Activated CD8-positive, alpha-beta memory T cell treated with anti-CD3 and anti-CD28 coated beads, Interleukin-2, amount 50 U/mL, for 1 hour (primary cell): ENCODE measurements around the gene SLIT3.

ENCODE experiments used
- DNase-seq: peaks from one replicate; pipeline ENCODE4 v3.0.0-alpha.2; 2020; ENCODE audit errors: extremely low read depth

The SLIT3 gene

DNA sequence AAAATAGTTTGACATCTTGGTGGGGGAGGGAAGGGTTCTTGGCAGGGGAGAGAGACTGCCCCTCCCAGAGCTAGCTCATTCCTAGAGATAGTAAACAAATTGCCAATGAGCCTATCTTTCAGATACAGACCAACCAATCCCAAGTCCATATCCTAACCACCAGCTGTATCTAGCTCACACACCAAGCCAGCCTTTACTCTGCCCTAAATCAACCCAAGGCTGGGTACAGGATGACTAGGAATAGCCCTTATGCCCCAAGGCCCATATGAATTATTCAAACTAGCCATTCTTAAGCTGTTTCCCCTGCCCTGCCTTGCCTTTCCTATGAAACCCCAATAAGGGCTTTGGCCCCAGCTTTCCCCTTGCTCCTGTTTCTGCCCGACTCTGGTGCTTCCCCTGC lies 440.4 kb downstream of the SLIT3 start:
- DNase-seq, result no peak

DNA sequence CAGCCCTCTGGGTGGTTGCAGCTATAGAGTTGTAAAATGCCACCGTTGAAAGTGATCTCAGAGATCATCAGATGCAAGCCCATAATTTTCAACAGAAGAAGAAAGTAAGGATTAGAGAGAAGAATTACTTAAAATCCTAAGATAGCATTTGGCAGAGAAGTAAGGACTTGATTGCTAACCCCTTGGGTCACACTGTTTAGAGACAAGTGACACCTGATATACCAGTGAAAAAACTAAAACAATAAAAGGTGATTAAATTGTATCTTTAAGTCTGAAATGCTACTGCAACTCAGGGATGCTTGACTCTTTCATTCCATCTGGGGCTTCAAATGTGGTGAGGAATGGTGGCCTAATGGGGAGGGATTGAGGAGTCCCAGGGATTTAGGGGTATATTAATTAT lies 440.9 kb downstream of the SLIT3 start:
- DNase-seq, result no peak

DNA sequence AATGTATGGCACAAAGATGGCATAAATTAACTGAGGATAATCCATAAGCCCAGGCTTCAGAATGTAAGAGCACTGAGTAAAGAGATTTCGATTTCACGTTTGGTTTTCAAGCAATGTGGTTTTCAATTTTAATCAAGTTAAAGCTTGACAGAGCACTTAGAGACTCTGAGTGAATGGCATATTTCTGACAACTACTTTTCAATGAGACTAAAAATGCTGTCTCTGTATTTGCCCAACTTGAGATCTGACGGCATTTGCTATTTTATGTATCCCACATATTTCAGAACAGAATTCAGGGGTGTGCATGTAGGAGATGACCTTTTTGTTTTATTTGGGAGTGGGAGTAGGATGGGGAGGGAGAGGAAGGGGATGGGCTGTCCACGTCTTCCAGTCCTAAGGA lies 441.5 kb downstream of the SLIT3 start:
- no peak for DNase-seq

DNA sequence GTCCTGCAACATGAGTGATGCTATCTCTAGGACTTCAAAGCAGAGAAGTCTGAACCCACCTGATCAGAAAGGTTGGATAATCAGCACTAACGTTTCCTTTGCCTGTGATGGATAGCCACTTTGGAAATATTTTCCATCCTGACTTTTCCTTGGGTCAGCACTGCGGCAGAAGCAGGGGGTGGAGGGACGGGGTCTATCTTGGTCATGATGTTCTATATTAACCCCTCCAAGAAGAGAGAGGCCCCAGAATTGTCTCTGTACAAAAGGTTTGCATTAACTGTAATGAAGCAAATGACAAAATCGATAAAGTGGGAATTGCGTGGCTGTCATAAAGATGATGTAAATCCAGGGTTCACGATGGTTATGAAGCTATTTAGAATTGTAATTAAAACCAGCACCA lies 441.9 kb downstream of the SLIT3 start:
- DNase-seq, result no peak

DNA sequence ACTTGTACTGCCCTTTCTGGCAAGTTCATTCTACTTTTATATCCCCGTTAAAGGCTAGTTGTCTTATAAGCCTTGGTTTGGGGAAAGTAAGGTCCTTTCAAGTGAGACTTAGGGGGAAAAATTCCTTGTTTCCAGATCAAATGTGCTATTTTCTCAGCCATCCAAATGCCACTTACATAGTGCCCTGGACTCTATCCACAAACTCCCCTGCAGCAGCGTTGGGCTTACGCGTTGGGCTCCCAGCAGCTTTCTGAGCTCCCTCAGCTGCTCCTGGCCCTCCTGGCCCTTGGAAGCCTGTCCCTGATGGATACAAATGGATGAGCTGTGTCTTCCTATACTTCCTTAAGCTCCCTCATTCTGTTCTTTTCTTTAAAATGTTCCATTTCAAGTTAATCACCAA lies 442.6 kb downstream of the SLIT3 start:
- DNase-seq, result no peak

DNA sequence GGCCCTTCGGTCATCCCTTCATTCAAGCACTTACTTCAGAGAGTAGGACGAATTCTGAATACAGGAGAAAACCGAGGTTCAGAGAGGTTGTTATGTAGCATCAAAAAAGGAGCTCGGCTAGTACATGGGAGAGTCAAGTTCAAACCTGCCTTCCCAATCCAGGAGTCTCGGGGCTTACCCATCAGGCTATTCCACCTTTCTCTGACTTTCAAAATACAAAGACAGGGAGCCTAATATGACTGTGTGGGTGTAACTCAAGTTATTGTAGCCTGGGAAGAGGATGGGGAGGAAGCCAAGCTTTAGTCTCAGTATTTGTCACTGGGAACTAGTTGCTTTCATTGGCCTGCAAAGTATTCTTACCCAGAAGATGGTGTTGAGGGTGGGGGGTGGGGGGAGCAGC lies 447.0 kb downstream of the SLIT3 start:
- DNase-seq, result no peak

DNA sequence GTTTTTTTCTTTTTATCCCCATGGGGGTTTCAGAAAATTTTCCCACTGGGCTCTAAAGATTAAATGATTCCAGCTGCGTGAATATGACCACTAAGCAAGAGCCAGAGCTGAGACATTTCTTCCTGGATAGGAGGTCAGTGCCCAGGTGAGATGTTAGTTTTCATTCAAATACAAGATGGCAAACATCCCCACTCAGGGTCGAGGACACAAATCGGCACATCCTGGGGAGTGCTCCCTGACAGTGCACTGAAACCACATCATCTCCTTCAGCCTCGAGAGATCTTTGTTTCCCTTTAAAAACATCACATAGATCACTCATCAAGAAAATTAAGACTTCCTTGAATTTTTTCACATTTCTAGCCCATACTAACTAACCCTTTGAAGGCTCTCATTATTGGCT lies 448.6 kb downstream of the SLIT3 start:
- DNase-seq, result no peak

DNA sequence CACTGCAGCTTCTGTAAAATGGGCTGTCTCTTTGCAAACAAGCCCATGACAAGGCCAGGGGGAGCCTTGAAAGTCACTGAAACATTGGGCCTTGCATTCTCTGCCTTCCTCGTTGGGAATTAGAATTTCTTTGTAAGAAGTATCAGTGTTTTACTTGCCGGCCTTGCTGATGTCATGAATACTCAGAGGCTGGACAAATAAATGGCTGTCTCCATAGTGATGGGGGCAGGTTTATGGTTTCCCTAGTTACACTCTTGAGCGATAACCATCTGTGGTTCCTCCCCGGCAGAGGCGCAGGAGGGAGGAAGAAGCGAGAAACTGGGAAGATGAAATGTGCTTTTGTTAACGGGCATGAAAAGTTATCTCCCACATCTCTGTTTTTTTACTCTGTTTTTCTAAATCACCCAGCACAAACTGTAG lies 449.0 kb downstream of the SLIT3 start:
- DNase-seq, result no peak

DNA sequence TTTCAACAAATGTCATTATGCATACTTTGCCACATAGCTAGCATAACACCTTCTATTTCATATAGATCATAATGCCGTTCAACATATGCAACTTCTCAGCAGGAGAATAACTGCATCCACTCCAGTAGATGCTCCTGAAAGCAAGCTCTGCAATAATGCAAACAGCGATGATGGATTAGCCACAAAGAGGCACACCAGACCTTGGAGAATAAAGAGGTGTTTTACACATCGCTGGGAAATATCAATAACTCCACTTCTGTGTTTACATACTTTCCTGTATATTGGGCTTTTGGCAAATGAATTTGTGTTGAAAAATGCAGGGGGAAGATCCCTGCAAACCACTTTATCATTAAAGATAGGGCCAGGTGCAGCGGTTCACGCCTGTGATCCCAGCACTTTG lies 450.3 kb downstream of the SLIT3 start:
- no peak for DNase-seq

DNA sequence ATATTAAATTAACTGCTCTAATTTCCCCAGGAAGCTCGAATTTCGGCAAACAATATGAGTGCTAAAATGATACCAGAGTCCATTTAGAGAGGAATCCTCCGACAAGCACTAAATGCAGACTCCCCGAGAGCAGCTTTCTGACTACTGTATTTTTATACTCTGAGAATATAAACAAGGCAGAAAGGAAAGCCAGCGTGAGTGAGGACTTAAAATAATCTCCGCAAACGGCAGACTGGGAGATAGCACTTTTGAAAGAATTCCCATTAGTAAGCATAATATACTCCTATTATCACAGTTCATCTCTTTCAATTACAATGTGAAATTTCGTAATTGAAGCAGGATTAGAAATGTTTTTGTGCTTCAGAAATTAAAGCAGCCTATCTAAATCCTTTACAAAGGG lies 452.4 kb downstream of the SLIT3 start:
- DNase-seq, result no peak

DNA sequence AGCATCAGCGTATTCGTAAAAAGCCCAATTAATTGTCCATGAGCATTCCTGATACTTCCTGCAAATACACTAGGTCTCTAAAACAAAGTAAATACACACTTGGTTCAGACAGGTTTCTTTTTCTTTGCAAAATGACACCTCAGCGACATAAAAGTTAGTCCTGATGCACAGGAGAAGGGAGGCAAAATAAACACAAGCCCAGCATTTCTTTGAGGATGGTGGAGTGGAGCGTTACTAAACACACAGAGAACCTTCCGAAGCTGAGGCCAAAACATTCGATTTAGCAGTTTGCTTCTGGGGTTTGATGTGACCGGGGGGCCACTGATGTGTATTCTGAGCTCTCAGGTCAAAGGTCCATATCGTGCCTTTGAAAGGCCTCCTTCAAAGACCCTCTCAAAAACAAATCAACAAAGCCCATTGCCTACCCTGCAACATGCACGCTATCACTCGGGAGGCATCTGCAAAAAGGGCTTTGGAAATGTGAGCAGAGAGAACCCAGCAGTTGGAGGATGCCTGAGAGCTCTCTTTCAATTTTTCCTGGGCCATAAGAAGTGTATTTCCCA lies 453.3 kb downstream of the SLIT3 start:
- no peak for DNase-seq

DNA sequence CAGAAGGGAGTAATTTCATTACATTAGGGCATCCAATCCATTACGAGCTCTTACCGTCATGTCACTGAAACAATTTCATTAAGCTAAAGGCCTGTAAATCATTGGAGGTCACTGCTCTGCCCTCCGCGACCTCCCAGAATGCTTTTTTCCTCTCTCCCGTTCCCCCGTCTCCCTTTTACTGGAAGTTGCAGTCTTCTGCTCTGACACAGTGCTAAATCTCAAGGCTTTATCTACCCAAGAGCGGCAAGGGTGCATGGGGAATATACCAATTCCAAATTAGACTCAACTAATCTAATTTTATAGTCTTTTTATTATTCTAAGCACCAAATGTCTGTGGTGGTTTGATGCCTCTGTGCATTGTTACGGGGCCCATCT lies 456.0 kb downstream of the SLIT3 start:
- no peak for DNase-seq

DNA sequence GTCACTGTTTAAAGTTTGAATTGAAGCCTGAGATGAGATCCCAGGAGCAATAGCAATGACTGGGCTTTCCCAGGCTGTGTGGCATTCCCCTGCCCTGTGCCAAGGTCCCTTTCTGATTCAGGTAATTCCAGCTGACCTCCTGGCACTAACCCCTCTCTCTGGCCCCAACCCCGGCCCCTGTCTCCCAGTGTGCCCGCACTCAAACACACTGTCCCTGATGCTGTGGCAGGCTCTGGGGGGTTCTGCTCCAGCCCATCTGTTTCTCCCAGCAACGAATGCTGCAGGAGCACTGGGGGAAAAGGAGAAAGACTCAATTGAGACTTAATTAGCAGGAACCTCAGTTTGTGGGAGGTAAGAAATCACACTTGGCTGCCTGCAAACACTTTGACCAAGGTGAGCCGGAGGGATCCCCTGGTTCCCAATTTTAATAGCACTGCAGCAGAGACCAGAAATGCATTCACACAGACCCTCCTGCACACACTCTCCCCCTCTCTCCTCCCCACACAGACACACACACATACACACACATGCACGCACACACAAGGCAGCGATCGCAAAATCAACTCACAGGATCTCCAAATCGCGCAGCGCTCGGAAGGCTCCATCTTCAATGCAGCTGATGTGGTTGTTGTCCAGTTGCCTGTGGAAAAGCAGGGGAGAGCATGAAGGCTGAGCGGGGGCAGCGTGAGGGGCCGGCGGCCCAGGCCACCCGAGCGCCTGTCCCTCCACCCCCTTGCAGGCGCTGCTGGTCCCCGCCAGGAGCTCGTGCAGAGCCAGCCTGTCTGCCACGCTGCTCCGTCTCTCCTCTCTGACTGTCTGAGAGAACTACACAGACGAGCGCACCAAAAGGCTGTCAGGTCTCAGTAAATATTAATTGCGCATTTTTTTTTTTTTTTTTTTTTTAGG lies 456.7 kb downstream of the SLIT3 start:
- no peak for DNase-seq

DNA sequence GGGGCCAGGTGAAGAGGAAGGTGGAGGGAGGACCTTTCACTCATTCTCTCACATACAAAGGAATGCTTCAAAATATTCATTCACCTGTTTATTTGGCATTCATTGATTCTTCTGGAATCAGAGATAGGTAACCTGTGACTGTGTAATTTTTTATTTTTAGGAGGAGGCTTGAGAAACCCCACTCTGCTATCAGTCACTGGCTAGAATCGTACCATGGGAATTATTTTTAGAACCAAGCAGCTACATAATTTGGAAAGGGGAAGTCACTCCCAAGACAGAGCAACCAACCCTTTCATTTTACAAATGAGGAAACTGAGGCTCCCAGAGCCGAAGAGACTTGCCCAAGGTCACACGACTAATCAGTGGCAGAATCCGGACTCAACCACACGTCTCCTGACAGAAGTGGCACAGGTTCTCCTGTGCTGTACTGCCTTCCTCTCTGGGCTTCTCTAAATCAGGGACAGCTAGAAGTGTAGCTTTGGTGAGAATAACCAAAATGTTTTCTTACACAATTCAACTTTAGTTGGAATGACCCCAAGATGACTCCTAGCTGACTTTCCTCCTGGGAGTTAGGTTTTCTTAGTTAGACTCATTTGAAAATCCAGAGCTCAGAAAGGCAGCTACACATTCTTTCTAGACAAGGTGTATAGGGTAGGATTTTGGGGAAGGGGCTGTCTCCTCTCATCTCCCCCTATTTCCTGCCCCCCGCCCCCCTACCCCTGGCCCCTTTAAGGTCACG lies 457.5 kb downstream of the SLIT3 start:
- DNase-seq, result no peak

DNA sequence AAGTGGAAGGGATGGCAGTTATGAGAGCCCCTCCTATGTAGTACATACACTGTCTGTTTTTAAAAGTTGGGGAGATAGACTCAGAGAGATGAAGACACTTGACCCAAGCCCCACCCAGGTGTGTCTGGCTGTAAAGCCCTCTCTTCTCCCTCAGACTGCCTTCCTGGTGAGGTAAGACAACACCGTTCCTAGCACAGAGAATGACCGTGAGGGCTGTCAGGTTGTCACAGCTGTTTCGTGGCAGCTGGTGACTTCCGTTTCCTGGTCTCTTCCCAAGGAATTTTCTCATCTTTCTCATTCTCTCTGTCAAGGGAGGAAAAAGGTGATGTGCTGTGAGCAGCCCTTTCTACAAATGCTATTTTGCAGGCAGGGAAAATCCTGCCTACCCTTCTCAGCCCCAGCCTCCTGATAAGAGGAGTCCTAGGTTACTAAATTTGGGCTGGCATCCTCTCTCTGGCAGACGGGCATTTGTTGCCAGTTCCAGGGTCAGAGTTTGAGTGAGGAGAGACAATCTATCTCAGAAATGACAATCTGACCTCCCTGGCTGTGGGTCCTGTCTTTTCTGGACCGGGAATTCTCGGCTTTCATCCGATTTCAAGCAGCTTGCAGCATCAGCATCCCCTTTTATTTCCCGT lies 458.3 kb downstream of the SLIT3 start:
- DNase-seq, result no peak

DNA sequence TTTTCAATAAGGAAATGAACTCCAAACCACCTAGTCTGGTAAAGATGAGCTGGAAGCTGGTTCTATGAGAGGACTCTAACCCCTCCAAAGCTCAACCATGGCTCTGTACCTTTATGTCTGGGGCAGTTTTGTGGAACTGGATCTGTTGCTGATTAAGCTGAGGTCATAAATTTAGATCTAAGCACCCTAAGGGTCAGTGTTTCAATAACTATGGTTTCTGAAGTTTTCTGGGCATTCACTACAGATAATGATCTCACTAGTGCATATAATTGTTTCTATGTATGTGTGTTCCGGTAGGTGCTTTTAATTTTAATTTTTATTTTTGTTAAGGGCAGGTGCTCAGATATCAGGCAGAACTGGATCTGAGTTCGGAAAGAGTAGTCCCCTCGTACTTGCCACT lies 463.1 kb downstream of the SLIT3 start:
- no peak for DNase-seq

DNA sequence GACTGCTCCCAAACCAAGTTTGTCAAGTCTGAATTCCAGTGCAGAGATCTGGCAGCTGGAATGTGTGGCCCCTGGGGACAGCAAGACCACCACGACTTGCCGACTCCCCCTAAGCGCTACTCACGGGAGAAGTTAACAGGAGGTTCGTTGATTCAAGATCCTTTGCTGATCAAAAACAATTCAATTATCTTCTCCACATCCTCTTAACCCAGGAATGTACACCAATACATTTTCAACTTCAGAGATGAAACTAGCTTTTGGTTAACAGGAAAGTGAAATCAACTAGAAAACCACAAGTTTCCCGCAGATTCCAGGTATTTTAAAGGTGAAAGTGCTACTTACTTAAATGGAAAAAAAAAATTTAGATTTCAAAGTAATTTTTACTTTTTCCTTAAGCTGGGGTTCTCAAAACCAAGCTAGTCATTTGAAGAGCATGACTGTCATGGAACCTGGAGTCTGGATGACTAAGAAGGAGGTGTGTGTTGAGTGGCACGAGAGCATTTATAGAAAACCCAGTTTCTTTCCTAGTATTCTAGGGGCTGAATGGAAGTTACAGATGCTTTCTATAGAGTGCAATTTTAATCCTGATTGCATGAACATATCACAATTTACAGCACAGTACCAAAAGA lies 464.2 kb downstream of the SLIT3 start:
- no peak for DNase-seq

DNA sequence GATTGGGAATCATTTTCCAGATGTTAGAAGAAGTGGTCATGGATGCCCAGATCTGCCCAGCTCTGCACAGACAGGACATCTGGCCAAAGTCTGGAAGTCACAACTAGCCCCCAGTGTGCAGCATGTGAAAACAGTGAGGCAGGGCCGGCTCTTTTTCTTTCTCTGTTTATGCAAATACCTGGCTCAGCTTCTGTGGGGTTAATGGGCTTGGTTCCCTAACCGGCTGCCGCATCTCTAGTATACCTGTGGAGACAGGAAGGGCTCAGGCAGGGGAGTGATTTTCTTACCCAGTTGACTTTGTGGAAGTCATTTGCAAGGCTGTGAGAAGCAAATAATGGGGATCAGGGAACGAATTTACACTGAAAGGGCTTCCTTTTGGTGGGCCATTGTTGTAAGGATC lies 467.0 kb downstream of the SLIT3 start:
- DNase-seq, result no peak

DNA sequence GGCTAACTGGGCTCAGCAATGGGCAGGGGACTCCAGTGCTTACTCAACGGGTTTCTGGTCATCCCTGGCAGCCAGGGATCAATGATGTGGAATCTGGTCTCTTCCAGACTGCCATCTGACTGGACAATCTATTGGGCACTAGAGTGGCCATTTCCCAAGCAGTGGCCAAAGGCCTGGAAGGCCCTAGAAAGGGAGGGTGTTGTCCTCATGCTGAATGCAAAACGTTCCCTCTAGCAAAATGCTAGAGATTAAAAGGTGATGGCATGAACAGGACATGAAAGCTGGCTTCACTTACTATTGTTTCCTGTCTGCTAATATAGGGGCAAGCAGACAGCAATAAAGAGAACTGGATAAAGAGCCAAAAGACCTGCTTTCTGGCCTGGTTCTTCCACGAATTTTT lies 467.6 kb downstream of the SLIT3 start:
- DNase-seq, result no peak

DNA sequence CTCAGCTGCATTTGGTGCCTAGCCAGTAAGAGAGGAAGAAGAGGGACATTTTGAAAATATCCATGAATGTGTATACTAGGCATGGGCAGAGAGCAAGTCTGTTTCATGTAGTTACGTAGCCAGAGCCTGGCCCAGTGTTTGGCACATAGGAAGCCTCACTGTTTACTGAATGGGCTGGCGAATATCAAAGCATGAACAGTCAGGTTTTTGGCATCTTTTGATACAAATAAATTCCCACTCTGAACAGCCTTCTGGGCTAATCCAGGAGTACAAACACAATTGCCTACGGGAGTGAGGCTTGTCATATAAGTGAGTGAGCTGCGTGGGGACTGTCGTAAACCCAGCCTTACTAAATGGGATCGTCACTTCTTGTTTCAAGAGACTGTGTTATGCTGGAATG lies 468.6 kb downstream of the SLIT3 start:
- DNase-seq, result no peak

DNA sequence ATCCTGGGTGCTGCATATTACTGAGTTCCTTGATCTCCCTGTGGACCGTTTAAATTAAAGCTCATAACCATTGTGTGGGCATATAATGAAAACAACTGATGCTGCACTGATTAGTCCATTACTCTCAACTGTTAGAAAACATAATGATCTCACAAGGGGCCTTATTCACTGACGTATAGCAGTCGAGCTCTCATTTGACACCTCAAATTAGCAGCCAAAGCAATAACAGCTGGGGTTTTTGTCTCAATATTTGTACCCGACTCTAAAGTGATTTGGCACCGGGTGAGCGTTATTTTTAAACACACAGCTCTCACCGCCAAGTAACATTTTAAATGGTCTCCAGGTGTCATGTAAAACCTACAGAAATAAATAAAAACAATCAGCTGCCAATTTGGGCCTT lies 469.6 kb downstream of the SLIT3 start:
- DNase-seq, result no peak

DNA sequence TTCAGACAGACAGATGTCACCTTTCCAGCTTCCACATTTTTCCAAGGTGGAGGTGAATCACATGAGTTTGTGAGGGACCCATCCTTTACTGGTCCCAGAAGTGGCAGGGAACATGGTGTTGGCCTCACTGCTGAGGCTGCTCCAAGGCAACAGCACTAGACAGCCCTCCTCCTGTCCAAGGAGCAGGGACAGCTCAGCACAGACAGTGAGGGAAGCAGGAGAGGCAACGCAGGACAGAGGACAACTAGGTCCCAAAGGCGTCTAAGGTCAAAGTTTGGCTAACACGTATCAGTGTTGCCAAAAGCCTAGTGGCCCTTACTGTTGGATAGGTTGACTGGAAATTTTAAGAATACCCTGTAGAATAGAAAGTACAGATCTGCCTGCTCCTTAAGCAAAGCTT lies 470.1 kb downstream of the SLIT3 start:
- DNase-seq, result no peak
